GM18499 (cell line): ENCODE results near the gene CDC73.
"Not testable (repeated sequence)": the region's sequence is repeated elsewhere in the genome, so short reads cannot be mapped to it uniquely, and the experiment has no call there.

Experiments
- ATAC-seq: cut with Tn5 transposase; IDR thresholded peaks from one replicate; pipeline ENCODE4 v1.9.1; 2021; ENCODE audit warnings: moderate number of reproducible peaks; ENCODE audit not compliant: insufficient read depth, unreplicated experiment

The CDC73 gene

GRCh38 chr1:193113258-193113991 lies 8.4 kb upstream of the CDC73 start:
- ATAC-seq = no peak

- no peak for ATAC-seq
These were observed 7.9 kb upstream of the CDC73 start for GRCh38 chr1:193113992-193114332.

GRCh38 chr1:193114485-193115095 lies 7.2 kb upstream of the CDC73 start:
- ATAC-seq = no peak

GRCh38 chr1:193115629-193116227 lies 6.1 kb upstream of the CDC73 start:
- ATAC-seq = no peak

- ATAC-seq = not testable (repeated sequence)
These were observed 4.7 kb upstream of the CDC73 start for GRCh38 chr1:193117167-193117566.

GRCh38 chr1:193118194-193118593 lies 3.6 kb upstream of the CDC73 start:
- no peak for ATAC-seq

GRCh38 chr1:193118803-193119730 lies 2.8 kb upstream of the CDC73 start:
- ATAC-seq = no peak

GRCh38 chr1:193120604-193121166 lies 1.1 kb upstream of the CDC73 start:
- ATAC-seq = no peak

GRCh38 chr1:193123751-193124150 lies 1.9 kb downstream of the CDC73 start:
- no peak for ATAC-seq

GRCh38 chr1:193125369-193125768 lies 3.5 kb downstream of the CDC73 start:
- no peak for ATAC-seq

GRCh38 chr1:193131266-193131860 lies 9.5 kb downstream of the CDC73 start:
- no peak for ATAC-seq

GRCh38 chr1:193140254-193140653 lies 18.4 kb downstream of the CDC73 start:
- no peak for ATAC-seq

- ATAC-seq = no peak
These were observed 20.0 kb downstream of the CDC73 start for GRCh38 chr1:193141804-193142203.

- no peak for ATAC-seq
These were observed 20.6 kb downstream of the CDC73 start for GRCh38 chr1:193142409-193142808.

GRCh38 chr1:193143285-193143684 lies 21.5 kb downstream of the CDC73 start:
- no peak for ATAC-seq

- no peak for ATAC-seq
These were observed 22.6 kb downstream of the CDC73 start for GRCh38 chr1:193144361-193144938.

GRCh38 chr1:193144999-193145398 lies 23.2 kb downstream of the CDC73 start:
- ATAC-seq = no peak

GRCh38 chr1:193156117-193156821 lies 34.4 kb downstream of the CDC73 start:
- ATAC-seq = no peak

- no peak for ATAC-seq
These were observed 35.0 kb downstream of the CDC73 start for GRCh38 chr1:193156822-193157142.
